A673 (cell line): Measurements from ENCODE around the gene PLVAP. TPM values are rescaled to one million over a fixed set of nuclear protein-coding genes. Genes with fewer than 3 reads are reported as not detected.

Source experiments
- BruUV-seq: library from RNA; stranded (reverse); fragments of 400-500 nt; replicated peaks from 2 replicates; lab custom pipeline; 2021; lab: Mats Ljungman, UMichigan
- CTCF ChIA-PET: fragments of 300-600 bp; sonication (Branson Sonifier 250); formaldehyde crosslinking; loops from one replicate; lab custom pipeline; 2022; ENCODE audit warnings: antibody characterized with exemption; lab: Charles Lee
- POLR2A ChIA-PET: fragments of 300-600 bp; sonication (Branson Sonifier 250); formaldehyde crosslinking; loops from one replicate; lab custom pipeline; 2022; ENCODE audit warnings: antibody characterized with exemption; ENCODE audit not compliant: low non-redundant PET; lab: Charles Lee
- DNase-seq: peaks from one replicate; pipeline ENCODE4 v3.0.0-alpha.2; 2015; ENCODE audit warnings: low spot score
- H3K27ac ChIP-seq: fragments of 200-600 bp; sonication (generic); 2 replicates; pipeline ENCODE4 v1.5.1; 2016; ENCODE audit warnings: mixed run types, low read depth, mild to moderate bottlenecking, mixed read lengths, antibody characterized with exemption, low read length; ENCODE audit not compliant: poor library complexity, severe bottlenecking
- H3K27me3 ChIP-seq: fragments of 200-600 bp; sonication (generic); replicated peaks from 2 replicates; pipeline ENCODE4 v1.6.1; 2017; ENCODE audit warnings: mixed run types, low read depth, mild to moderate bottlenecking, mixed read lengths, antibody characterized with exemption, low read length; ENCODE audit not compliant: insufficient read depth, poor library complexity
- H3K36me3 ChIP-seq: fragments of 200-600 bp; sonication (generic); 2 replicates; pipeline ENCODE4 v1.6.1; 2016; ENCODE audit warnings: mixed run types, mild to moderate bottlenecking, mixed read lengths, antibody characterized with exemption, low read length; ENCODE audit not compliant: insufficient read depth, poor library complexity, severe bottlenecking
- H3K4me1 ChIP-seq: fragments of 200-600 bp; sonication (generic); 2 replicates; pipeline ENCODE4 v1.6.1; 2017; ENCODE audit warnings: mixed run types, mild to moderate bottlenecking, mixed read lengths, antibody characterized with exemption, low read length; ENCODE audit not compliant: insufficient read depth, poor library complexity, severe bottlenecking
- H3K4me3 ChIP-seq: fragments of 200-600 bp; sonication (generic); 2 replicates; pipeline ENCODE4 v1.5.1; 2016; ENCODE audit warnings: low read depth, mixed run types, mild to moderate bottlenecking, mixed read lengths, low read length; ENCODE audit not compliant: poor library complexity, severe bottlenecking
- H3K9me3 ChIP-seq: fragments of 200-600 bp; sonication (generic); 2 replicates; pipeline ENCODE4 v1.6.1; 2016; ENCODE audit warnings: mixed run types, low read depth, mild to moderate bottlenecking, mixed read lengths, antibody characterized with exemption, low read length; ENCODE audit not compliant: poor library complexity, severe bottlenecking
- CTCF ChIP-seq: fragments of 300-800, 200-600 bp; sonication (generic); conservative IDR thresholded peaks from 2 replicates; pipeline ENCODE4 v1.5.1; 2017; ENCODE audit warnings: low read depth, mild to moderate bottlenecking, antibody characterized with exemption, low read length, moderate library complexity, mixed read lengths
- EZH2 ChIP-seq: fragments of 200-600 bp; sonication (generic); IDR thresholded peaks from 2 replicates; pipeline ENCODE4 v1.6.1; 2017; ENCODE audit warnings: borderline replicate concordance, low read depth, mild to moderate bottlenecking, mixed read lengths, antibody characterized with exemption, low read length; ENCODE audit not compliant: poor library complexity, severe bottlenecking
- intact Hi-C: fragments of 100-400 bp; cut with micrococcal nuclease; formaldehyde crosslinking; loops from one replicate; pipeline ENCODE4 v1.10.0; 2022; ENCODE audit not compliant: unreplicated experiment
- total RNA-seq: library from RNA; stranded (reverse); gene quantifications from 2 replicates; pipeline ENCODE4 v1.2.3, GENCODE V29; 2021

PLVAP gene
- total RNA-seq, 1 experiment from 2014 or later: 0.24 TPM

GRCh38 chr19:17404621-17405249, 27.6 kb upstream of the PLVAP start:
- DNase-seq: no peak
- peaks cover 13% of the 10 kb centered on the region for H3K4me1 ChIP-seq
- POLR2A ChIA-PET: no interaction called here
- BruUV-seq: no TSS peak
- H3K27me3 ChIP-seq: no peaks in the 10 kb centered on the region
- intact Hi-C loops: no loop called here
- CTCF ChIA-PET: no interaction called here
- no peak overlapping the region for H3K4me3 ChIP-seq
- no peaks in the 10 kb centered on the region for H3K36me3 ChIP-seq
- TF ChIP-seq EZH2 (no peak), CTCF (no peak)
- peak overlapping the region; percentile 62 for H3K27ac ChIP-seq
- no peaks in the 10 kb centered on the region for H3K9me3 ChIP-seq

GRCh38 chr19:17404015-17404414, 26.9 kb upstream of the PLVAP start:
- TF ChIP-seq CTCF (no peak), EZH2 (no peak)
- Histone ChIP-seq H3K27ac (peak overlapping the region; percentile 37), H3K27me3 (no peaks in the 10 kb centered on the region), H3K4me1 (peaks cover 13% of the 10 kb centered on the region), H3K4me3 (no peak overlapping the region), H3K9me3 (no peaks in the 10 kb centered on the region), H3K36me3 (no peaks in the 10 kb centered on the region)
- ChIA-PET CTCF (interaction anchor here (0.5 to 0.6 kb wide), 3 partner anchors 18 to 848 kb away, joined by 3 to 9 read pairs (median 5); no protein-coding TSS in a partner anchor), POLR2A (no interaction called here)
- DNase-seq: no peak
- intact Hi-C loops: no loop called here
- BruUV-seq: no TSS peak

- ChIA-PET CTCF (interaction anchor here (0.5 to 0.6 kb wide), 6 partner anchors 17 to 849 kb away, joined by 3 to 9 read pairs (median 5); no protein-coding TSS in a partner anchor), POLR2A (interaction anchor here (0.6 kb wide), 1 partner anchor 13 kb away, joined by 10 read pairs; no protein-coding TSS in a partner anchor)
- TF ChIP-seq EZH2 (no peak), CTCF (no peak)
- Histone ChIP-seq H3K27ac (no peak overlapping the region), H3K36me3 (no peaks in the 10 kb centered on the region), H3K27me3 (no peaks in the 10 kb centered on the region), H3K4me3 (no peak overlapping the region), H3K9me3 (no peaks in the 10 kb centered on the region), H3K4me1 (peaks cover 13% of the 10 kb centered on the region)
- DNase-seq: no peak
- intact Hi-C loops: no loop called here
- BruUV-seq: no TSS peak
Measured at GRCh38 chr19:17402982-17403855, 26.1 kb upstream of the PLVAP start.
